LNCAP (cell line): ENCODE measurements around the gene IRF9.

Experiments
- CTCF ChIP-seq: fragments of 450-650 bp; IDR thresholded peaks from 2 replicates; pipeline ENCODE4 v1.5.1; 2017; ENCODE audit warnings: mild to moderate bottlenecking

The IRF9 gene

GRCh38 chr14:24184104-24184970 is 23.3 kb downstream of the IRF9 start:
- TF ChIP-seq CTCF: no peak

GRCh38 chr14:24185026-24185425 is 24.0 kb downstream of the IRF9 start:
- no peak for TF ChIP-seq CTCF

GRCh38 chr14:24185741-24186140 is 24.7 kb downstream of the IRF9 start:
- TF ChIP-seq CTCF: no peak

GRCh38 chr14:24186831-24187538 is 25.9 kb downstream of the IRF9 start:
- no peak for TF ChIP-seq CTCF

GRCh38 chr14:24187539-24187915 is 26.5 kb downstream of the IRF9 start:
- TF ChIP-seq CTCF: no peak

- no peak for TF ChIP-seq CTCF
Measured at GRCh38 chr14:24188251-24189058, 27.4 kb downstream of the IRF9 start, which contains the start of gene IPO4. Gene IPO4, minus strand, starts transcription at chr14:24188816. Its CDS starts 29 bp downstream, at chr14:24188787.

GRCh38 chr14:24189059-24189375 is 28.0 kb downstream of the IRF9 start:
- no peak for TF ChIP-seq CTCF
